H9 (cell line): Measurements from ENCODE around the gene BRMS1. TPM values are rescaled to one million over a fixed set of nuclear protein-coding genes. Genes with fewer than 3 reads are reported as not detected.

ENCODE experiments used
- DNase-seq: peaks from one replicate; pipeline ENCODE4 v3.0.0-alpha.2; 2017
- H2AFZ ChIP-seq: one replicate; pipeline ENCODE4 v1.6.1; 2013; ENCODE audit warnings: mild to moderate bottlenecking, low read length, control low read depth, moderate library complexity
- H2AK5ac ChIP-seq: 2 replicates; pipeline ENCODE4 v1.6.1; 2013; ENCODE audit warnings: low read length, control low read depth, mixed read lengths; ENCODE audit not compliant: insufficient read length
- H2BK120ac ChIP-seq: one replicate; pipeline ENCODE4 v1.6.1; 2013; ENCODE audit warnings: low read depth, mild to moderate bottlenecking, low read length, control low read depth, inconsistent platforms; ENCODE audit not compliant: poor library complexity, severe bottlenecking
- H2BK12ac ChIP-seq: 2 replicates; pipeline ENCODE4 v1.6.1; 2013; ENCODE audit warnings: low read length, control low read depth, mixed read lengths, low read depth; ENCODE audit not compliant: insufficient read length
- H2BK15ac ChIP-seq: 2 replicates; pipeline ENCODE4 v1.6.1; 2013; ENCODE audit warnings: low read depth, low read length, control low read depth
- H2BK20ac ChIP-seq: one replicate; pipeline ENCODE4 v1.6.1; 2013; ENCODE audit warnings: low read depth, mild to moderate bottlenecking, low read length, control low read depth, inconsistent platforms; ENCODE audit not compliant: poor library complexity, severe bottlenecking
- H2BK5ac ChIP-seq: 2 replicates; pipeline ENCODE4 v1.6.1; 2013; ENCODE audit warnings: low read length, control low read depth, mixed read lengths; ENCODE audit not compliant: insufficient read length
- H3K14ac ChIP-seq: 2 replicates; pipeline ENCODE4 v1.6.1; 2013; ENCODE audit warnings: low read length, control low read depth; ENCODE audit not compliant: insufficient read depth
- H3K18ac ChIP-seq: 2 replicates; pipeline ENCODE4 v1.6.1; 2013; ENCODE audit warnings: low read depth, mild to moderate bottlenecking, mixed read lengths, low read length, control low read depth; ENCODE audit not compliant: insufficient read length
- H3K23ac ChIP-seq: 2 replicates; pipeline ENCODE4 v1.6.1; 2013; ENCODE audit warnings: low read length, control low read depth, mixed read lengths, low read depth; ENCODE audit not compliant: insufficient read length
- H3K23me2 ChIP-seq: 2 replicates; pipeline ENCODE4 v1.6.1; 2013; ENCODE audit warnings: low read depth, mild to moderate bottlenecking, mixed read lengths, low read length, control low read depth; ENCODE audit not compliant: insufficient read length, poor library complexity, severe bottlenecking
- H3K27ac ChIP-seq: 2 replicates; pipeline ENCODE4 v1.5.1; 2013; ENCODE audit warnings: low read length, control low read depth, mixed read lengths, low read depth; ENCODE audit not compliant: insufficient read length
- H3K27me3 ChIP-seq: 2 replicates; pipeline ENCODE4 v1.6.1; 2013; ENCODE audit warnings: low read length, control low read depth, inconsistent platforms; ENCODE audit not compliant: insufficient read depth
- H3K4ac ChIP-seq: 2 replicates; pipeline ENCODE4 v1.6.1; 2013; ENCODE audit warnings: low read depth, mild to moderate bottlenecking, control low read depth, inconsistent platforms, low read length, moderate library complexity
- H3K4me1 ChIP-seq: 2 replicates; pipeline ENCODE4 v1.6.1; 2013; ENCODE audit warnings: low read length, control low read depth, inconsistent platforms; ENCODE audit not compliant: insufficient read depth
- H3K4me2 ChIP-seq: 2 replicates; pipeline ENCODE4 v1.6.1; 2013; ENCODE audit warnings: low read length, control low read depth, mixed read lengths; ENCODE audit not compliant: insufficient read length, insufficient read depth
- H3K56ac ChIP-seq: 2 replicates; pipeline ENCODE4 v1.6.1; 2013; ENCODE audit warnings: low read depth, mild to moderate bottlenecking, mixed read lengths, low read length, control low read depth; ENCODE audit not compliant: insufficient read length
- H3K79me1 ChIP-seq: 2 replicates; pipeline ENCODE4 v1.6.1; 2013; ENCODE audit warnings: low read depth, mild to moderate bottlenecking, moderate library complexity, low read length, control low read depth, inconsistent platforms; ENCODE audit not compliant: insufficient read depth, poor library complexity, severe bottlenecking
- H3K79me2 ChIP-seq: 2 replicates; pipeline ENCODE4 v1.6.1; 2013; ENCODE audit warnings: low read length, control low read depth, inconsistent platforms; ENCODE audit not compliant: insufficient read depth
- H3K9ac ChIP-seq: 2 replicates; pipeline ENCODE4 v1.6.1; 2013; ENCODE audit warnings: low read length, control low read depth, mixed read lengths; ENCODE audit not compliant: insufficient read length; ENCODE audit errors: extremely low read depth
- H3K9me3 ChIP-seq: one replicate; pipeline ENCODE4 v1.6.1; 2013; ENCODE audit warnings: low read depth, low read length, inconsistent platforms; ENCODE audit not compliant: control insufficient read depth
- H3T11ph ChIP-seq: one replicate; pipeline ENCODE4 v1.6.1; 2013; ENCODE audit warnings: mild to moderate bottlenecking, low read length, control low read depth, inconsistent platforms
- H4K20me1 ChIP-seq: one replicate; pipeline ENCODE4 v1.6.1; 2013; ENCODE audit not compliant: control insufficient read depth, insufficient read length, insufficient read depth
- H4K5ac ChIP-seq: 2 replicates; pipeline ENCODE4 v1.6.1; 2013; ENCODE audit warnings: low read depth, mild to moderate bottlenecking, mixed read lengths, low read length, control low read depth; ENCODE audit not compliant: insufficient read length
- H4K8ac ChIP-seq: replicated peaks from 2 replicates; pipeline ENCODE4 v1.6.1; 2013; ENCODE audit warnings: low read length, control low read depth, mixed read lengths, low read depth; ENCODE audit not compliant: insufficient read length
- H4K91ac ChIP-seq: 2 replicates; pipeline ENCODE4 v1.6.1; 2013; ENCODE audit warnings: low read depth, mild to moderate bottlenecking, moderate library complexity, mixed read lengths, low read length, control low read depth; ENCODE audit not compliant: insufficient read length
- H3K27ac Mint-ChIP-seq, 3 experiments: 2 replicates in 2 of 3; 3 replicates in 1 of 3; pipeline ENCODE4 v1.8.0; 2020 to 2021; ENCODE audit warnings: mixed read lengths in 3 of 3, mild to moderate bottlenecking in 1 of 3, moderate library complexity in 1 of 3
- H3K27me3 Mint-ChIP-seq: 2 replicates; pipeline ENCODE4 v1.8.0; 2021; ENCODE audit warnings: low read depth, mild to moderate bottlenecking, moderate library complexity, mixed read lengths
- H3K36me3 Mint-ChIP-seq, 3 experiments: 2 replicates in 2 of 3; 3 replicates in 1 of 3; pipeline ENCODE4 v1.8.0; 2020 to 2021; ENCODE audit warnings: low read depth in 3 of 3, mixed read lengths in 3 of 3; ENCODE audit not compliant: insufficient read depth in 1 of 3
- H3K4me1 Mint-ChIP-seq, 2 experiments: 2 replicates each; pipeline ENCODE4 v1.8.0; 2020; ENCODE audit warnings: mixed read lengths in 2 of 2
- H3K4me3 Mint-ChIP-seq, 2 experiments: 2 replicates in 1 of 2; 3 replicates in 1 of 2; pipeline ENCODE4 v1.8.0; 2020 to 2021; ENCODE audit warnings: mild to moderate bottlenecking in 2 of 2, mixed read lengths in 2 of 2, moderate library complexity in 1 of 2
- H3K9me3 Mint-ChIP-seq, 2 experiments: 2 replicates in 1 of 2; 3 replicates in 1 of 2; pipeline ENCODE4 v1.8.0; 2020; ENCODE audit warnings: mild to moderate bottlenecking in 2 of 2, mixed read lengths in 2 of 2, moderate library complexity in 1 of 2
- WGBS: extraction: QIAGEN DNeasy Blood & Tissue Kit; methylation state at CpG from one replicate; pipeline ENCODE4 v1.1.7; 2013; ENCODE audit warnings: missing lambda C conversion rate, low lambda C conversion rate, mixed read lengths; ENCODE audit not compliant: insufficient read length; ENCODE audit errors: extremely low coverage; 5-methylcytosine and 5-hydroxymethylcytosine counted together
- total RNA-seq: library from RNA; stranded (reverse); gene quantifications from 2 replicates; pipeline ENCODE4 v1.2.1, GENCODE V29; 2021
- TF ChIP-seq, protein P1 (sequence below): fragments of 200-600 bp; sonication (generic); conservative IDR thresholded peaks from 3 replicates; pipeline ENCODE4 v1.8.0; 2021; ENCODE audit warnings: antibody characterized with exemption, mild to moderate bottlenecking

Gene BRMS1
- total RNA-seq, 1 experiment from 2014 or later, result 50.1 TPM

DNA sequence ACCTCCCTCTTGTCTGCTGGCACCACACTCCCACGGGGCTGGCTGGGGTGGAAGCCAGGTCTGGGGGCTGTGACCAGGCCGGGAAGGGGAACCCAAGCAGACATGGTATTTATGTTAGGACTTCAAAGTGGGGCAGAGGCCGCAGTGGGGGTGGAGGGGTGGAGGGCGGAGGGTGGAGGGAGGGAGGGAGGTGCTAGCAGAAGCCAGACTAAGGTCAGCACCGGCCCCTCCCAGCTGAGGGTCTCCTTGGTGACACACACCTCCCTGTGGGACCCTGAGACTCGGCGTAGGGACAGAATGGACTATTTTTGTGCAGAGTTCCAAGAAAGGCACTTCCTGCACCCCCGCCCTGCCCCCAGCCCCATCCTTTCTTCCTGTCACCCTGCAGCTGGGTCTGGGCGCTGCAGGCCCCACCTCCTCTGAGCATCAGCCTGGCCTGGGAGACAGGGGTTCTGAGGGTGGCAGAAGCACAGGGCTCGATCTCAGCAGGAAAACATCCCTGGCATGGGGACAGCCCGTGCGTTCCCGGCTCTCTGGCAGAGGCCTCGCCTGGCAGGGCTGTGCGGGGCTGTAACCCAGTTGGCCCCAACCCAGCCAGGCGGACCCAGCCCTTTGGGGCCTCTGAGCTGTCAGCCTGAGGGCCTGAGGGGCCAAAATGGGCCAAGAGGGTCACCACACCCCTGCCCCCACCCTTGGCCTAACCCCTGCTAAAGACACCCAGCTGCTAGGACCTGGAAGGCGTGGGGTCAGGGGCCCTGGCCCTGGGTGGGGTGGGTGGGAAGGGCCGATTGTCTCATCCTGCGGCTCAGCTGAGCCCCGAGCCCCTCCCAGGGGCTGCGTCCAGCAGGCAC, 18.4 kb downstream of the BRMS1 start:
- Histone ChIP-seq H3K14ac (no peak overlapping the region), H3K4ac (no peak overlapping the region), H2BK5ac (no peak overlapping the region), H3K27ac (no peak overlapping the region), H2BK20ac (no peak overlapping the region), H3K9ac (no peak overlapping the region), H2BK12ac (no peak overlapping the region), H3K23ac (no peak overlapping the region), H4K8ac (no peak overlapping the region), H3K23me2 (no peaks in the 10 kb centered on the region), H2AK5ac (no peak overlapping the region), H4K5ac (no peak overlapping the region), H4K91ac (no peak overlapping the region), H4K20me1 (no peaks in the 10 kb centered on the region), H3K27me3 (no peaks in the 10 kb centered on the region), H2BK15ac (no peak overlapping the region), H3K79me2 (no peaks in the 10 kb centered on the region), H2AFZ (no peak overlapping the region), H3T11ph (no peak overlapping the region), H3K18ac (no peak overlapping the region), H3K56ac (no peak overlapping the region), H3K9me3 (no peaks in the 10 kb centered on the region), H3K4me1 (0 out of 2 replicates have a peak, but pooled peaks cover 3% of the 10 kb centered on the region), H3K79me1 (no peaks in the 10 kb centered on the region), H2BK120ac (no peak overlapping the region), H3K4me2 (no peak overlapping the region)
- Mint-ChIP-seq H3K4me3 (no peak overlapping the region), H3K36me3 (no peaks in the 10 kb centered on the region; a peak in 1 of 7 replicates), H3K9me3 (no peaks in the 10 kb centered on the region), H3K27me3 (peaks cover 10% of the 10 kb centered on the region), H3K4me1 (peaks cover 9 to 22% of the 10 kb centered on the region in 2 experiments), H3K27ac (no peak overlapping the region)
- DNase-seq, result no peak
- no CpG with 5 or more reads among the region's 21 CpGs for WGBS
- TF ChIP-seq, protein P1, sequence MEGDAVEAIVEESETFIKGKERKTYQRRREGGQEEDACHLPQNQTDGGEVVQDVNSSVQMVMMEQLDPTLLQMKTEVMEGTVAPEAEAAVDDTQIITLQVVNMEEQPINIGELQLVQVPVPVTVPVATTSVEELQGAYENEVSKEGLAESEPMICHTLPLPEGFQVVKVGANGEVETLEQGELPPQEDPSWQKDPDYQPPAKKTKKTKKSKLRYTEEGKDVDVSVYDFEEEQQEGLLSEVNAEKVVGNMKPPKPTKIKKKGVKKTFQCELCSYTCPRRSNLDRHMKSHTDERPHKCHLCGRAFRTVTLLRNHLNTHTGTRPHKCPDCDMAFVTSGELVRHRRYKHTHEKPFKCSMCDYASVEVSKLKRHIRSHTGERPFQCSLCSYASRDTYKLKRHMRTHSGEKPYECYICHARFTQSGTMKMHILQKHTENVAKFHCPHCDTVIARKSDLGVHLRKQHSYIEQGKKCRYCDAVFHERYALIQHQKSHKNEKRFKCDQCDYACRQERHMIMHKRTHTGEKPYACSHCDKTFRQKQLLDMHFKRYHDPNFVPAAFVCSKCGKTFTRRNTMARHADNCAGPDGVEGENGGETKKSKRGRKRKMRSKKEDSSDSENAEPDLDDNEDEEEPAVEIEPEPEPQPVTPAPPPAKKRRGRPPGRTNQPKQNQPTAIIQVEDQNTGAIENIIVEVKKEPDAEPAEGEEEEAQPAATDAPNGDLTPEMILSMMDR, result no peak
